C4-2B (cell line): Measurements from ENCODE around the gene CTIF.

Source experiments
- ZFX ChIP-seq: fragments of 450-650 bp; IDR thresholded peaks from 2 replicates; pipeline ENCODE4 v1.6.1; 2017
- TF ChIP-seq, protein P1 (sequence below): fragments of 450-650 bp; conservative IDR thresholded peaks from 2 replicates; pipeline ENCODE4 v1.5.1; 2017; ENCODE audit warnings: mild to moderate bottlenecking

DNA sequence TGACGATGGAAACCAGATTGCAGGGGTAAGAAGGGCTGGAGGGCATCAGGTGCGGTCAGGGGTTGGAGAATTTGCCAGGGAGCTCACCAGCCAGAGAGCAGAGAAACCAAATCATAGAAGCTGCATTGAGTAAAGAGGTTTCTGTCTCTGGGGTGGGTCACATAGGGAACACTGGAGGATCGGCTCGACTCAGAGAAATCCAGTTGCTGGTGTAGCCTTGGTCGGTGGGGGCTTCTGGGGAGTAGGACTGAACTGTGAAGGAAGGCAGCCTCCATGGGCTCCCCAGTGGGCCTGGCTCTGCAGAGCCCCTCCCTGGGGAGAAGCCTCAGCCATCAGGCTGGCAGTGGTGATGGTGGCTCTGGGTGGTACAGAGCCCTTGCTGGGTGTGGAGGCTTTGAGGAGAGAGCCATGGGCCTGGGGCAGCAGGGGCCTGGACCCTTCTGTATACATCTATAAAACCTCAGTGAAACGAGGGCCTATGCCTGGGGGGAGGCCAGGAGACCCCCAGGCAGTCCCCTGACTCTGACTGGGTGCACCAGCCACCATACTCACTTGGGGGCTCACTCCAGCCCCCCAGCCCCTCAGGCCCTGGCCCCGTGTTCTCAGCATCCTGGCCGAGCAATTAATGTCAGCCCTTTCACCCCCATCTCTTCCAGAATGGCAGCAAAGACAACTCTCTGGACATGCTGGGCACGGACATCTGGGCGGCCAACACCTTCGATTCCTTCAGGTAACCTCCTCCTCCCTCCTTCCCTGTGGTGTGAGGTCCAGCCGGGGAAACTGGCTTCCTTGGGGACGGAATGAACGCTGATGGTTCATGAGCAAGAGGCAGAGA is 124.5 kb downstream of the CTIF start:
- TF ChIP-seq, protein P1, sequence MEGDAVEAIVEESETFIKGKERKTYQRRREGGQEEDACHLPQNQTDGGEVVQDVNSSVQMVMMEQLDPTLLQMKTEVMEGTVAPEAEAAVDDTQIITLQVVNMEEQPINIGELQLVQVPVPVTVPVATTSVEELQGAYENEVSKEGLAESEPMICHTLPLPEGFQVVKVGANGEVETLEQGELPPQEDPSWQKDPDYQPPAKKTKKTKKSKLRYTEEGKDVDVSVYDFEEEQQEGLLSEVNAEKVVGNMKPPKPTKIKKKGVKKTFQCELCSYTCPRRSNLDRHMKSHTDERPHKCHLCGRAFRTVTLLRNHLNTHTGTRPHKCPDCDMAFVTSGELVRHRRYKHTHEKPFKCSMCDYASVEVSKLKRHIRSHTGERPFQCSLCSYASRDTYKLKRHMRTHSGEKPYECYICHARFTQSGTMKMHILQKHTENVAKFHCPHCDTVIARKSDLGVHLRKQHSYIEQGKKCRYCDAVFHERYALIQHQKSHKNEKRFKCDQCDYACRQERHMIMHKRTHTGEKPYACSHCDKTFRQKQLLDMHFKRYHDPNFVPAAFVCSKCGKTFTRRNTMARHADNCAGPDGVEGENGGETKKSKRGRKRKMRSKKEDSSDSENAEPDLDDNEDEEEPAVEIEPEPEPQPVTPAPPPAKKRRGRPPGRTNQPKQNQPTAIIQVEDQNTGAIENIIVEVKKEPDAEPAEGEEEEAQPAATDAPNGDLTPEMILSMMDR = no peak
- TF ChIP-seq ZFX = no peak
